ENCODE measurements around the gene ERAS.

- no peak for TF ChIP-seq CTCF (conservative IDR thresholded peaks at IDR 0.05; ENCODE audit: low read length)
- TF ChIP-seq EZH2phosphoT487 (IDR thresholded peaks at IDR 0.05; ENCODE audit: borderline replicate concordance, low read depth, low read length), result no peak
Measured at GRCh38 chrX:48815266-48815665, 11.0 kb upstream of the ERAS start.
